CD4-positive, alpha-beta T cell treated with Interleukin-17A for 4 hours (primary cell): ENCODE data around the gene TLDC2.
"Not testable (repeated sequence)": the region's sequence is repeated elsewhere in the genome, so short reads cannot be mapped to it uniquely, and the experiment has no call there.

ENCODE experiments used
- DNase-seq: peaks from one replicate; pipeline ENCODE4 v3.0.0-alpha.2; 2020; ENCODE audit warnings: mixed read lengths

The TLDC2 gene

DNA sequence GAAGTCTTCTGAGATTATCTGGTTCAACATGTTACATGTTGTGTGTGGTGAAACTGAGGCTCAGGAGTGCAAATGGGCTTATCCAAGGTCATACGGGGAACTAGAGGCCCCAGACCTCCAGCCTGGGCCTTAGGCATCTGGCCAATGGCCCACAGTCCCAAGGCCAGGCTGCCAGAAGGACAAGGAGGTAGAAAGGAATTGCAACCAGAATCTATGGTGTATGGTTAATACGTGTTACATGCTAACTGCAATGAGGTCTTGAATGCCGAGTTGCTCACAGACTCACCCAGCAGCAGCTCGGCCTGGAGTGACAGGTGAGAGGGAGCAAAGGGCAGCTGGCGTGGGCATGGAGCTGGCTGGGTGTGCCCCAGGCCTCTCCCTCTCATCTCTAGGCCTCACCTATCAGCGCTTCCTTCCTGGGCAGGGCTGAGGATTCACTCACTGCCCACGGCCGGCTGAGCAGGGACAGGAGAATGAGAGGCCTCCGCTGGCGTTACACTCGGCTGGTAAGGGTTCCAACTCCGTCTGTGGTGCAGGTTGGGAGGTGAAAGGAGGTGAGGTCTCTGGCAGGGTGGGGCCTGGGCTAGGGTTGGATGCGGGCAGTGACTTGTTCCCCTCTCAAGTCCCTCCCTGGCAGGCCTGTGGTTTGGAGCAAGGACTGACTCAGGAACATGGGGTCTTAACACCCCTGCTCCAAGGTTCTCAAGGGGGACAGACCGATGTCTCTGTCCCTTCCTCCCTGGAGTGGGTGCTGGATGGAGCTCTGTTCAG is at the start of gene TLDC2:
Gene TLDC2, plus strand, starts transcription at position 437 of the 771 bp plus-strand sequence. Its CDS starts 37 bp downstream, at position 474.
- no peak for DNase-seq

DNA sequence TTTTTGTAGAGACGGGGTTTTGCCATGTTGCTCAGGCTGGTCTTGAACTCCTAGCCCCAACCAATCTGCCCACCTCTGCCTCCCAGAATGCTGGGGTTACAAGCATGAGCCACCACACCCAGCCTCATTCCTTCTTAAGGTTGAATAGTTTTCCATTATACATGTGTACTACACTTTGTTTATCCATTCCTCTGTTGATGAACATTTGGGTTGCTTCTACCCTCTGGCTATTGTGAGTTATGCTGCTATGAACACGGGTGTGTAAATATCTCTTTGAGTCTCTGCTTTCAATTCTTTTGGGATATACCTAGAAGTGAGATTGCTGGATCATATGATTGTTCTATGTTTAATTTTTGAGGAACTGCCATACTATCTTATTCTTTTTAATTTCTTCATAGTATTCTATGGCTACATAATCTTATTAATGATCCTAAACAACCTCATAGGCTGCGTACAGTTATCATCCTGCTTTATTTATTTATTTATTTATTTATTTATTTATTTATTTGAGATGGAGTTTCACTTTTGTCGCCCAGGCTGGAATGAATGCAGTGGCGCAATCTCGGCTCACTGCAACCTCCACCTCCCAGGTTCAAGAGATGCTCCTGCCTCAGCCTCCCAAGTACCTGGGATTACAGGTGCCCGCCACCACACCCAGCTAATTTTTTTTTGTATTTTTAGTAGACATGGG is 49.2 kb upstream of the TLDC2 start:
- DNase-seq = no peak

DNA sequence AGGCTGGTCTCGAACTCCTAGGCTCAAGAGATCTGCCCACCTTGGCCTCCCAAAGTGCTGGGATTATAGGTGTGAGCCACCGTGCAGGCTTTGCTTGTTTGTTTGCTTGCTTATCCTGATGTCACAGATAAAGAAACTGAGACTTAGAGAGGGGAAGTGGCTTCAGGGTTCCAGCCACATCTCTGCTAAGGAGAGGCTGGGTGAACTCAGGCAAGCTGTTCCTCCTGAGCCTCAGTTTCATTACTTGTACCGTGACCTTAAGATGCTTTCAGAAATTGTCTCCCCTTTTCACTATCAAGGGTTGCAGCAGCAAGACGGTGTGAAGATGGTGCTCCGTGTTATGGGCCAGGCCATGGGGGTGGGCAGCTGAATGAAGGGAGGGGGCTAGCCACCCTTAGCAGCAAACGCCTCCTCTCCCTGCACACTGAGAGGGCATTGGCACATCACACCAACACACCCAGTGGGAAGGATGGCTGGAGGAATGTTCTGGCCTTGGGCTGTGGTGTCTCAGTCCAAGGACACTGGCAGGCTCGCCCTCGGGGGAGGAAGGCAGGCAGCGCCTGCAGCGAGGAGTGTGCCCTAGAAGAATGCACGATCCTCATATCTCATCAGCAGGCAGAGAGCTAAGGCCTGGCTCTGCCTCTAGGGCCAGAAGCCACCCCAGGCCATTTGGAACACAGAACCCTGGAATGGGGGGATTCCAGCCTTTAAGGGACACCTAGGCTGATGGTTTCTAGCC is 48.2 kb upstream of the TLDC2 start:
- DNase-seq = no peak

DNA sequence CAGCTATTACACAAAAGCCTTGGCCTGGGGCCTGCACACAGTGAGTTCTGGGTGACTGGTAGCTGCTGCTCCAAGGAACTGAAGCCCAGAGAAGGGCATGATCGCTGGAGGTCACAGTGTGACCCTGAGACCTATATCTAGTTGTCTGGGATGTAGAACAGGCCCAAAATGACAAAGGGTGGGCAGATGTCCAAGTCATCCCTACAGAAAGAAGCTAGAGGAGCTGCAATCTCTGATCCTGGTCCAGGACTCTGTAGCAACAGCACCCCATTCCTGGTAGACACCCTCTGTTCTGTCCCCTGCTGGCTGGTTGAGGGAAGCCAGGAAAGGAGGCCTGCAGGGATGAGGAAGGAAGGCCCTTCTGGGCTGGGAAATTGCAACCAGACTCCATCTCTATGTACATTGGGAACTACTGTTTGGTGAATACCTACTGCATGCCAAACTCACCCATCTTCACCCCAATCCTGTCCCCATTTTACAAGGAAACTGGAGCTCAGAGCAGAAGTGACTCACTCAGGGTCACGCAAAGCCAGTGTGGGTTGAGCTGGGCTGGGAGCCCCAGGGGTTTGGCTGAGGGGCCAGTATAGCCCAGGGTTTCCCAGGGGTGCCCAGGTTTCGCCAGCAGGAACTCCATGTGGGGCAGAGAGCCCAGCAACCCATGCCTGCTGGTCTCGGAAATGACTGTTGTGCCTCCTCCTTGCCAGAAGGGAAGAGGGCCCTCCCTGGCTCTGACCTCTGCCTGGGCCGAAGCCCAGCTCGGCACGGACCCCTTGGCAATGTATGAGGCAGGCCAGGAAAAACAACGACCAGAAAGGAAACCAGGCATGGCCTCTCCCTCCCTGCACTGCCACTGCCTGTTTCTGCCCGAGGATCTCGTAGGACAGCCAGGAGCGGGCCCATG is 44.9 kb upstream of the TLDC2 start:
- DNase-seq = no peak

DNA sequence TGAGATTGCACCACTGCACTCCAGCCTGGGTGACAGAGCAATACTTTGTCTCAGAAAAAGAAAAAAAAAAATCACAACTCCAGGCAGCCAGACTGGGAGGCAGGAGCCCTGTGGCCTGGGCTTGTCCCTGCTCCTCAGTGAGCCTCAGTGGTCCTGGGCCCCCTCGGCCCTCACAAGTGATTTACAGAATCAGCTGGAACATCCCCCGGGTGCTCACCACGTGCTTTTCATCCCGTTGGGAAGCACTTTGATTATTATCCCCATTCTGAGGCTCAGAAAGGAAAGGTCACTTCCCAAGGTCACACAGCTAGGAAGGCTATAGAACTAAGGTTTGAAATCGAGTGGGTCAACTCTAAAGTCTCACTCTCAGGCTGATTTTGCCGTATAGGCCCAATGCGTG is 43.1 kb upstream of the TLDC2 start:
- no peak for DNase-seq

DNA sequence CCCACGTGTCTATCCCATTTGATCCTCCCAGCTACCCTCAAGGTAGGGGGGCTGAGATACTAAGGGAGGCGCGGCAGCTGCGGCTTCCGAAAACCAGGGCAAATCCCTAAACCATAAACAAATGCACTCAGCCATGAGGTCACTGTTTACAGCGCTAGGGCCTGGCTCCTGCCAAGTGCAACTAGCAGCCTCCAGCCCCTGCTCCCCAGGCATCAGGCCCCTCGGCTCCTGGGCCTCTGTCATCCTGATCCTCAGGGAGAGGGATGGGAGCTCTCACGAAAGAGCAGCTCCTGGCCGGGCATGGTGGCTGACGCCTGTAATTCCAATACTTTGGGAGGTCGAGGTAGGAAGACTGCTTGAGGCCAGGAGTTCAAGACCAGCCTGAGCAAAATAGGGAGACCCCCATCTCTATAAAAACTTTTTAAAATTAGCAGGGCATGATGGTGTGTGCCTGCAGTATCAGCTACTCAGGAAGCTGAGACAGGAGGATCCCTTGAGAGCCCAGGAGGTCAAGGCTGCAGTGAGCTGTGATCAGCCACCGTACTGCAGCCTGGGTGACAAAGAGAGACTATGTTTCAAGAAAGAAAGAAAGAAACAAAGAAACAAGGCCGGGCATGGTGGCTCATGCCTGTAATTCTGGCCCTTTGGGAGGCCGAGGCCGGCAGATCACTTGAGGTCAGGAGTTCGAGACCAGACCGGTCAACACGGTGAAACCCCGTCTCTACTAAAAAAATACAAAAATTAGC is 42.5 kb upstream of the TLDC2 start:
- no peak for DNase-seq

DNA sequence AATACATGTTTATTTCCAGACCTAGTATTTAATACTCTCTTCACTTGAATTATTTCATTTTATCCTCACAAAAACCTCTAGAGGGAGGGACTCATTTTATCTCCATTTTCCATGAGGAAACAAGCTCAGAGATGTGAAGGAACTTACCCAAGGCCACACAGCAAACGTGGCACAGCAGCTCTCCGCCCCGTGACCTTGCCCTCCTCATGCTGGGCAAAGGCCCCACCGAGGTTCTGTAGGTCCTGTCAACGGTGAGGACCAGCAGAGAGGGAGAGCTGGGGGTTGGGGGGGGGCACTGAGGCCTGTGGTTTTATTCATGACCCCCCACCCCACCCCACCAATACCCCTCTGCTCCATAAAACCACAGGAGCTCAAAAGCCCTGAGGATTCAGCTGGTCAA is 40.9 kb upstream of the TLDC2 start:
- no peak for DNase-seq

DNA sequence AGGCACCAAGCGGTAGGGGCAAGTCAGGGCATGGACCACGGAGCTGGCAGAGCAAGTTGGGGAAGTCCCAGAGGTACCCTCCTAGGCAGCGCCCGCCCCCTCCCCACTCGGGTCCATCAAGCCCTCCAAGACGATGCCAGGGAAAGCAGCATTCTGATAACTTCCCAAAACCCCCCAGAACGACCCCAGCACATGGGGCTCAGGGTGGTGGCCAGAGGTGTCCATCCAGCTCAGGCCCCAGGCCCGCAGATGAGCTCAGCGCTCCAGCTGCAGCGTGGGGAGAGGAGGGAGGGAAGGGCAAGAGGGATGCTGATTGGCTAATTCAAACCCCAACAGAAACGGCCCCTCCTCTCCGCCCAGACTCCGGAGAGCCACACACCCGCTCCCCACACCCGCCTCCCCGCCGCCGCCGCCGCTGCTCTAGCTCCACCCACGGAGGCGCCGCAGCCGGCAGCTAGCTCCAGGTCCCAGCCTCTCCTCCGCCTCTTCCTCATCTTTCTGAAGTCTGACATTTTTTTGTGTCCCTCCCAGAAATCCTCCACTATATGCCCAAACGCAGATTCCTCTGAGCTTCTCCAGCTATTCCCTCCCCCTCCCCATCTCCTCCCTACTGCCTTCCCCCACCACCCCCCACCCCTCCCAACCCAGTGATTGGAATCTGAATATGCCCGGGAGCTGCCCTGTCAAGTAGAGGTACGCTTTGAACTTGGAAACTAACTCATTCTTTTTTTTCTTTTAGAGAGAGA is 40.3 kb upstream of the TLDC2 start:
- DNase-seq = peak; percentile 91

DNA sequence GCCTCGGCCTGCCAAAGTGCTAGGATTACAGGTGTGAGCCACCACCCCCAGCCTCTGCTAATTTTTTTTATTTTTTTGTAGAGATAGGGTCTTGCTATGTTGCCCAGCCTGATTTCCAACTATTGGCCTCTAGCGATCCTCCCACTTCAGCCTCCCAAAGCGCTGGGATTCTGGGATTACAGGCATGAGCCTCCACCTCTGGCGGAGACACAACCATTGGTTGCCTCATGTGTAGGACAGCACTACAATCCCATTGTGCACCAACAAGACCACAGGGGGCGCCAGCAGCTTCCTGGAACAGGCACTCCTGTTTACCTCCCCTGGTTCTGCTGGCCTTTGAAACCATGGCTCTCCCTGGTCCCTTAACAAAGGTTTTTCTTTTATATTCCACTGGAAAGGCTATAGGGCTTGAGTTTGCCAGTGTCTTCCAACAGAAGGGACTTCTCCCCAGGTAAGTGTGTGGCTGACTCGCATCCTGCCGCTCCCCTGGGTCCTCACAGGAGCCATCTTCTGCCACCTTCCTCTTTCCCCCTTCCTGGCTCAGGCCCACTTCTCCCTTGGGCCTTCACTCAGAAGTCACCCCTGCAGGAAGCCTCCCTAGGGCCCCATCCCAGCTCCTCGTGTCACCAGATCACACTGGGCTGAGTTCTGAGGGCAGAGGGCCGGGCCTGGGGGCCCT is 39.2 kb upstream of the TLDC2 start:
- DNase-seq = peak; percentile 59

DNA sequence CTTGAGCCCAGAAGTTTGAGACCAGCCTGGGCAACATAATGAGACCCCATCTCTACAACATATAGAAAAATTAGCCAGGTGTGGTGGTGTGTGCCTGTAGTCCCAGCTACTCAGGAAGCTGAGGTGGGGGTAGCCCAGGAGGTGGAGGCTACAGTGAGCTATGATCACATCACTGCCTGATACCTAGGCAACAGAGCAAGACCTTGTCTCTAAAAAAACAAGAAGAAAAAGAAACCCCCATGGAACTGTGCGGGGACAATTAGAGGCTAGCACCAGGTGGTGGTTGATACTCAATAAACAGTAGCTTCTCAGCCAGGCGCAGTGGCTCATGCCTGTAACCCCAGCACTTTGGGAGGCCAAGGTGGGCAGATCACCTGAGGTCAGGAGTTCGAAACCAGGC is 37.6 kb upstream of the TLDC2 start:
- not testable (repeated sequence) for DNase-seq

DNA sequence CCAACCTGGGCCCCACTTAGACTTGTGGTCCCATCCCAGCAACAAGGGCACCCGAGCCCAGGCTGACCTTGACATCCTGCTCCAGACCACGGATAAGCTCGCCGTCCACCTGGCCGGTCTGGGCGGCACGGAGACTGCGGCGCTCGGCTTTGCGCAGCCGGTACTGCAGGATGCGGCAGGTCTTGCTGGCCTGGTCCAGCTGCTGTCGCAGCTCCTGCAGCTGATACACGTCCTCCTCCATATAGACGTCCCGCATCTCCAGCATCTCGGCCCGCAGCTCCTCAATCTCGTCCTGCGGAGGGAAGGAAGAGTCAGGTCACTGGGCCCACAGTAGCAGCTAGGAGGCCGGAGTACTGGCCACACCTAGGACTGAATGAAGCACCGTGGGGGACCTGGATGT is 36.8 kb upstream of the TLDC2 start:
- no peak for DNase-seq

DNA sequence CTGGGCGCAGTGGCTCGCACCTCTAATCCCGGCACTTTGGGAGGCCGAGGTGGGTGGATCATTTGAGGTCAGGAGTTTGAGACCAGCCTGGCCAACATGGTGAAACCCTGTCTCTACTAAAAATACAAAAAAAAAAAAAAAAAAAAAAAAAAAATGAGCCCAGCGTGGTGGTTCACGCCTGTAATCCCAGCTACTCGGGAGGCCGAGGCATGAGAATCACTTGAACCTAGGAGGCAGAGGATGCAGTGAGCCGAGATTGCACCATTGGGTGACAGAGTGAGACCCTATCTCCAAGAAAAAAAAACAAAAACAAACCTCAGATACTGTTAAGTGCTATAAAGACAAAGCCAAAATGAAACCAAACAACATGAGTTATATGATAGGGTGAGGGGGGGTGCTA is 34.9 kb upstream of the TLDC2 start:
- DNase-seq = not testable (repeated sequence)

DNA sequence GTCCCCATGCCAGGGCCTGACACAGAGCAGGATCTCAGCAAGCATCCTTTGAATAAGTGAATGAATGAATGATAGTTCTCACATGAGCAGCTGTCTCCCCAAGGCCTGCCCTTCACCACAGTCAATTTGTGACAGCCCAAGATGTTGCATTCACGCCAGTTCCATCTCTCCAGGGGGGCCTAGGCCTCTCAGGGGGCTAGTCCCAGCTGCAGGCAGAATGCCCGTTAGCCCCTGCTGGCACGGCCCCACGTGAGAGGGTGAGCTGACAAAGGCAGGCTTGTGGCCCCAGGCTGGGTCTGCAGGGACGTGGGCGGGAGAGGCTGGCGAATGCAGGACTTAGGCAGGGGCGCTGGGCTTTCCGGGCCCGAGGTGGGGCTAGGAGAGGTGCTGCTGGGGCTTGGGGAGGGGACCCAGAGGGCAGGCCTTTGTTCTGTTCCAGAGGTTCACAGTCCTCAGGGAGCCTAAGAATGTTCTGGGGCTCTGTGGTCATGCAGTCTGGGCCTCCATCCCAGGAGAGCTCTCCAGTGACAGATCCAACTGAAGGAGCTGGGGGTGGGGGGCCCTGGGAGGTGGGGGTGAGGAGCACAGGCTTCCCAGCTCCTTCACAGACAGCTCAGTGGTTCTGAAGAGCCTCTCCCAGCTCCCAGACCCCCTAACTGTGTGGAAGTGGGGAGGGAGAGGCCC is 30.5 kb upstream of the TLDC2 start:
- no peak for DNase-seq

DNA sequence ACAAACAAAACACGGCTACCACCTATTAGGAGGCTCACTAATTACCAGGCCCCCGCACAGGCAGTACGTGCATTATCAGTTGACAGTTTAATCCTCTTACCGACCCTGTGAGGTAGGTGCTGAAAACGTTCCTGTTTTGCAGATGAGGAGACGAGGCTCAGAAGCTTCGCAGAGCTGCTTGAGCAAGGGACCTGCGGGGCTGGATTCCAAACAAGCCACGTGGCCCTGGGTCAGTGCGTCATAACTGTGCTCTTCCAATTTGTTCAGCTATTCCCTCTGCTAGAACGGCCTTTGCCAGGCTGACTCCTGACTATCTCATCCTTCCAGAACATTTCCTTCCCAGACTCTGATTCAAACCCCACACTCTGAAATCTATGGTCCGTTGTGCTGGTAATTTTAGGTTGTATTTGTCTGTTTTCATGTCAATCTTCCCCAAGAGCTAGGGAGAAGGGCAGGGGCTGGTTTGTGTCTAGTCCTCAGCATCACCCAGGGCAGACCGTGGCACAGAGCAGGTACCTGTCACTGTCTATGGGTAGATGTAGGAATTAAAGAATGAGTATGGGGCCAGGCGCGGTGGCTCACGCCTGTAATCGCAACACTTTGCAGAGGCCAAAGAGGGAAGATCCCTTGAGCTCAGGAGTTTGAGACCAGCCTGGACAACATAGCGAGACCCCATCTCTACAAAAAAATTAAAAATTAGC is 28.8 kb upstream of the TLDC2 start:
- no peak for DNase-seq

DNA sequence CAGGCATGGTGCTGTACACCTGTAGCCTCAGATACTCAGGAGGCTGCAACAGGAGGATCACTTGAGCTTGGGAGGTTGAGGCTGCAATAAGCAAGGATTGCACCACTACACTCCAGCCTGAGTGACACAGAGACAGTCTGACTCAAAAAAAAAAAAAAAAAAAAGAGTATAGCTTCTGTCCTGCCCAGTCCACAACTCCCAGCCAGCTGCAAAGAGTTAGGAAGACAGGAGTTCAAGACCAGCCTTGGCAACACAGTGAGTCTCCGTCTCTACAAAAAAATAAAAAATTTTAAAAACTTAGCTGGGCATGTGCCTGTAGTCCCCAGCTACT is 28.3 kb upstream of the TLDC2 start:
- DNase-seq = no peak

DNA sequence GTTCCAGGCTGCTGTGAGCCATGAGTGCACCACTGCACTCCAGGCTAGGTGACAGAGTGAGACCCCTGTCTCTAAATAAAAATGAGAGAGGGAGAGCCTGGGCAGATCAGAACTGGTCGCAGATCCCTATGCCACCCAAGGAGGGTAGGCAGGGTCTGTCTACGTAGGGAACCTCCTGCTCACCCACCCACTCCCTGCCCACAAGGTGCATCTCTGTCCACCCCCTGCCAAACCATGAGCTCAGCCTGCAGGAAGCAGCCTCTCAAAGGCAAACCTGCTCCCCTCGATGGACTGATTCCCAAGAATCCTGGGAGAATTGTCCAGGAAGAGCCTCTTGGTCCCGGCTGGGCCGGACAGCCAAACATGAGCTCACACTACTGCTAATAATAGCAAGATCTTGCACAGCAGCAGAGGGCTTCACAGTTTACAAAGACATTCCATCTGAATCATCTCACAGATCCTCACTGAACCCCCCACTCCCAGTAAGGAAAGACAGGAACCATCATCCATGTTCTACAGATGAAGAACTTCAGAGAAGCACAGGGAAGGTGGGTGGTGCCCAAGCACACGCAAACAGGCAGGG is 27.8 kb upstream of the TLDC2 start:
- no peak for DNase-seq

DNA sequence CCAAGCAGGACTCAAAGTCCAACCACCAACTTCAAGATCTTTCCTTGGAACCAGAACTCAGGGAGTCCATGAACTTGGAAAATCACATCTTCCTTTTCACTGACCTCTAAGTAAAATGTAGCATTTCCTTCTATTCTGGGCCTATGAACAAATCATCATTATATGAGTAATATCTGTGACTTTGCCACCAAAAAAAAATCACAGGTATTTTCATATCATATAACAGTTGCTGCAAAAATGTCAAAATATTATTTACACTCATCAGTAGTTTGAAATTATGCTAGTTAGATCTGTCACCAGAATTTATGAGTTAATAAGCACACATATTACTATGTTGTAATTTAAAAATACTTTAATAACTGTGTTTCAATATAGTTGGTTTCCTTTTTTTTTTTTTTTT is 27.3 kb upstream of the TLDC2 start:
- no peak for DNase-seq

DNA sequence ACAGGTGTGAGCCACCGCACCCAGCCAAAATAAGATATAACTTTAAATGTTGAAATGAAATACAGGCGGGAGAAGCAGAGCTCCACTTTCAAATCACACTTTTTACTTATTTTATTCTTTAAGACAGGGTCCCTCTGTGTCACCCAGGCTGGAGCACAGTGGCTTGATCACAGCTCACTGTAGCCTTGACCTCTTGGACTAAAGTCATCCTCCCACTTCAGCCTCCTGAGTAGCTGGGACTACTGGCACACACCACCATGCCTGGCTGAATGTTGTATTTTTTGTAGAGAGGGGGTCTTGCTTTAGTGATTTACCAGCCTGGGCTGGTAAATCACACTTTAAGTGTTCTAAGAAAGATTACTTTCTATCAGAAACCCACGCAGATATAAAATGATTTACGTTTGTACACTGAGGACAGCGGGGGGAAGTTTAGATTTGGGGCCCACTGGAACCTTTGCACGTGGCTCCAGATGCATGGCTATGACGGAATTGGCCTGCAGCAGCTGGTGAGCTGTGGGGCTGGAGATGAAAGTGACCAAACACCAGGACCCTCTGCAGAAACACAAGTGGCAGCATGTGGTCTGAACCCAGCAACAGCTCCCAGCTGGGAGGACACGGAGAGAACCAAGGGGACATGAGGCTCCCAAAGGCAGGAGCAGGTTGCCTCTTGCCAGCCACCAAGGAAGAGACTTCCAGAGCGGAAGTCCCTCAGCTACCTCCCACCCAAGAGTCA is 26.4 kb upstream of the TLDC2 start:
- DNase-seq = no peak
